ENCODE results near the gene ULK1. TPM values are rescaled to one million over a fixed set of nuclear protein-coding genes. Genes with fewer than 3 reads are reported as not detected.

Gene ULK1
- total RNA-seq, 1 donor from 2014 or later = 49.8 TPM

Other genes with a start within 250 kb of the ULK1 start
- 19.4 TPM for gene SFSWAP, start 183.5 kb upstream of the ULK1 start, total RNA-seq
- 1.3 TPM for gene MMP17, start 66.2 kb upstream of the ULK1 start, total RNA-seq
- 5.8 TPM for gene PUS1, start 34.7 kb downstream of the ULK1 start, total RNA-seq
- 12.3 TPM for gene EP400, start 55.3 kb downstream of the ULK1 start, total RNA-seq
- 10.3 TPM for gene DDX51, start 249.7 kb downstream of the ULK1 start, total RNA-seq
- gene NOC4L, start 249.8 kb downstream of the ULK1 start, total RNA-seq = 9.5 TPM

Measured in Right ventricle myocardium superior (tissue), 1 donor.